NB4 (cell line): ENCODE results near the gene GNG7.
"Not testable (repeated sequence)": the region's sequence is repeated elsewhere in the genome, so short reads cannot be mapped to it uniquely, and the experiment has no call there.

Source experiments
- DNase-seq: peaks from one replicate; pipeline ENCODE4 v3.0.0; 2010; ENCODE audit warnings: low read depth
- H3K4me3 ChIP-seq: one replicate; pipeline ENCODE4 v1.5.1; 2011; ENCODE audit warnings: mild to moderate bottlenecking, low read depth, low read length, moderate library complexity
- MYC ChIP-seq: IDR thresholded peaks from 2 replicates; pipeline ENCODE4 v1.6.1; 2011; ENCODE audit warnings: low read depth, low read length
- POLR2A ChIP-seq: IDR thresholded peaks from 2 replicates; pipeline ENCODE4 v1.6.1; 2011; ENCODE audit warnings: mild to moderate bottlenecking; ENCODE audit not compliant: insufficient read length; ENCODE audit errors: extremely low read depth
- TF ChIP-seq, protein P1 (sequence below): IDR thresholded peaks from one replicate; pipeline ENCODE4 v1.5.1; 2012; ENCODE audit warnings: low read depth, low read length
- TF ChIP-seq, protein P2 (sequence below): IDR thresholded peaks from 2 replicates; pipeline ENCODE4 v1.6.1; 2011; ENCODE audit warnings: low read depth, low read length

The GNG7 gene

DNA sequence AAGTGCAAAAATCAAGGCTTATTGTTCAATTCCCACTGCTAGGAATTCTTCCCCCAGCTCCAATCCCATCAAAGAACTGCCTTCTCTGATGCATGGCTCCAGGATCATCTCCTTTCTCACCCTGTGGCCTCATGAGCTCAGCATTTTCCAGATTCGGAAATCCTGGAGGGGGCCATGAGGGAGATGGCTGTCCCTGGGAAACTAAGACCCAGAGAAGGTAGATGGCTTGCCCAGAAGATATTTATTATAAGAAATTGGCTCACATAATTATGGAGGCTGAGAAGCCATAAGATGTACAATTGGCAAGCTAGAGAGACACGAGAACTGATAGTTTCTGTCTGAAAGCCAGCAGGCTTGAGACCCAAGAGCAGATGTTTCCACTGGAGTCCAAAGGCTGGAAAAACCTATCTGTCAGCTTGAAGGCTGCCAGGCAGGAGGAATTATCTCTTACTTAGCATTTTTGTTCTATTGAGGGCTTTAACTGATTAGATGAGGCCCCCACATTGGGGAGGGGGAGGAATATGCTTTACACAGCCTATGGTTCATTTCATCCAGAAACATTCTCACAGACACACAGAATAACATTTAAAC is 168.0 kb downstream of the GNG7 start:
- no peak for DNase-seq
- no peak overlapping the region for H3K4me3 ChIP-seq
- TF ChIP-seq, protein P1, sequence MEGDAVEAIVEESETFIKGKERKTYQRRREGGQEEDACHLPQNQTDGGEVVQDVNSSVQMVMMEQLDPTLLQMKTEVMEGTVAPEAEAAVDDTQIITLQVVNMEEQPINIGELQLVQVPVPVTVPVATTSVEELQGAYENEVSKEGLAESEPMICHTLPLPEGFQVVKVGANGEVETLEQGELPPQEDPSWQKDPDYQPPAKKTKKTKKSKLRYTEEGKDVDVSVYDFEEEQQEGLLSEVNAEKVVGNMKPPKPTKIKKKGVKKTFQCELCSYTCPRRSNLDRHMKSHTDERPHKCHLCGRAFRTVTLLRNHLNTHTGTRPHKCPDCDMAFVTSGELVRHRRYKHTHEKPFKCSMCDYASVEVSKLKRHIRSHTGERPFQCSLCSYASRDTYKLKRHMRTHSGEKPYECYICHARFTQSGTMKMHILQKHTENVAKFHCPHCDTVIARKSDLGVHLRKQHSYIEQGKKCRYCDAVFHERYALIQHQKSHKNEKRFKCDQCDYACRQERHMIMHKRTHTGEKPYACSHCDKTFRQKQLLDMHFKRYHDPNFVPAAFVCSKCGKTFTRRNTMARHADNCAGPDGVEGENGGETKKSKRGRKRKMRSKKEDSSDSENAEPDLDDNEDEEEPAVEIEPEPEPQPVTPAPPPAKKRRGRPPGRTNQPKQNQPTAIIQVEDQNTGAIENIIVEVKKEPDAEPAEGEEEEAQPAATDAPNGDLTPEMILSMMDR, result no peak
- TF ChIP-seq MYC (no peak), POLR2A (no peak)
- TF ChIP-seq, protein P2, sequence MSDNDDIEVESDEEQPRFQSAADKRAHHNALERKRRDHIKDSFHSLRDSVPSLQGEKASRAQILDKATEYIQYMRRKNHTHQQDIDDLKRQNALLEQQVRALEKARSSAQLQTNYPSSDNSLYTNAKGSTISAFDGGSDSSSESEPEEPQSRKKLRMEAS, result no peak

DNA sequence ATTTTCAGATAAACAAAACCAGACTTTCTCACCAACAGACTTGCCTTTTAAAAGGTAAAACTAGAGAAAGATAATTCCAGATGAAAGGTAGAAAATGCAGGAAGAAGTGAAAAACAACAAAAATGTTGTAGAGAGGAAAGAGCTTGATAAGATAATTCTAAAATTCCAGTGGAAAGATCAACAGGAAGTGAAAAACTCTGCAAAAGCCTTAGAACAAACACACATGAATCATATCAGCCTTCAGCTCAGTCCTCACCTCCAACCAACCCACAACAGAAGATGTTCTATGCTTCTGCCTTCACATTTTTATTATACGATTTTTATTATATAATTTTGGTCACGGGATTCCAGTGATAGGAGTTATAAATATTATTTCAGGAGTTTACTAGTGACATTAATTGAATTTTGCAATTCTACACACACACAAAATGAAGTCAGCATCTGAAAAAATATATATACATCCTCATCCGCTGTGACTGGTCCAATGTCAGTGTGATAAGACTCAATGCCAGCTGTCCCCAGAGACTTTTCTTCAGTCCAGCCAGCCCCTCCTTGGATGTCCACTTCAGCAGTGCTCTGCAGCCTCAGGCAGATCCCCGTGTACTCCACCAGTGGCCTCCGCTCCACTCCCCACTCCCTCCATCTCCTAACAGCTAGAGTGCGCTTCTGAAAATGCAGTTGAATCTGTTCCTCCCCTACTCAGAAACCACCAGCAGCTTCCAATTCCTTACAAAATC is 168.6 kb downstream of the GNG7 start:
- TF ChIP-seq, protein P2, result no peak
- no peak for TF ChIP-seq POLR2A
- TF ChIP-seq, protein P1, result no peak
- TF ChIP-seq MYC, result no peak
- no peak for DNase-seq
- H3K4me3 ChIP-seq, result no peak overlapping the region

DNA sequence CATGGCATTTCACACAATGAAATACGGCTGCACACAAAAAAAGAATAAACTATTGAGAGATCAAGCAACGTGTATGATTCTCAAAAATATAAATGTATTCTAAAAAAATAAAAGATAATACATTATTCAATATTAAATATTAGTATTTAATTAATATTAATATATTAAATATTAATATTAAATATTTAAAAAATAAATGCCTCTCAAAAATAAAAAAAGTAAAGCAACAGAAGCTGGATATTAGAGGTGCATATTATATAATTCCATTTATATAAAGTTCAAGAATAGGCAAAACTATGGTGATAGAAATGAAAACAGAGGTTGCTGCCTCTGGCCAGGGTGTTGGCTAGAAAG is 169.4 kb downstream of the GNG7 start:
- no peak overlapping the region for H3K4me3 ChIP-seq
- no peak for DNase-seq
- TF ChIP-seq MYC, result no peak
- TF ChIP-seq, protein P2, result no peak
- TF ChIP-seq, protein P1, result no peak
- TF ChIP-seq POLR2A, result no peak

DNA sequence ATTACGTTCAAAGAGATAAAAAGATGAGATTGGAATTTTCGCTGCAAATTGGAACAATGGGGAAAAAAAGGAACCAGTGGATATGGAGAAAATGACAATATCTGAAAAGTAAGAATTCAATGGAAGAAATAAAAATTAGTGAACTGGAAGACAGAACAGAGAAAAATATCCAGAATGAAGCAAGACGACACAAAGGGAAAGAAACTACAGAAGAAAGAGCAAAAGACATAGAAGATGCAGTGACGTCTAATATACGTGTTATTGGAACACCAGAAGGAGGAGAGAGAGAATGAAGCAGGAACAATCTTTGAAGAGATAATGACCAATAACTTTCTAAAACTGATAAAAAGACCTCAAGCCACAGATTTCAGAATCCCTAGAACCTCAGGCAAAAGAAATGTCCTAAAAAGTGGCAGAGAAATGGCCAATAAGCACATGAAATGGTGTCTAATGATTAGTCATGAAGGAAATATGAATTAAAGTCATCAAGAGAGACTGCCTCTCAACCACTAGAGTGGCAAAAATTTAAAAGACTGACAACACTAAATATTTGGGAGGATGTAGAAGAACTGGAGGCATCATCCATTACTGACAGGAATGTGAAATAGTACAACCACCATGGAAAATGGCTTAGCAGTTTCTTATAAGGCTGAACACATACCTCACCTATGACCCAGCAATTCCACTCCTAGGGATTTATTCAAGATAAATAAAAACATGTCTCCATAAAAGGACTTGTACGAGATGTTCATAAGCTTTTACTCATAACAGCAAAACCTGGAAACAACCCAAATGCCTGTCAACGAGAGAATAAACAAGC is 170.0 kb downstream of the GNG7 start:
- no peak for DNase-seq
- H3K4me3 ChIP-seq, result no peak overlapping the region
- TF ChIP-seq MYC, result no peak
- TF ChIP-seq, protein P1, result no peak
- TF ChIP-seq, protein P2, result no peak
- TF ChIP-seq POLR2A, result no peak

DNA sequence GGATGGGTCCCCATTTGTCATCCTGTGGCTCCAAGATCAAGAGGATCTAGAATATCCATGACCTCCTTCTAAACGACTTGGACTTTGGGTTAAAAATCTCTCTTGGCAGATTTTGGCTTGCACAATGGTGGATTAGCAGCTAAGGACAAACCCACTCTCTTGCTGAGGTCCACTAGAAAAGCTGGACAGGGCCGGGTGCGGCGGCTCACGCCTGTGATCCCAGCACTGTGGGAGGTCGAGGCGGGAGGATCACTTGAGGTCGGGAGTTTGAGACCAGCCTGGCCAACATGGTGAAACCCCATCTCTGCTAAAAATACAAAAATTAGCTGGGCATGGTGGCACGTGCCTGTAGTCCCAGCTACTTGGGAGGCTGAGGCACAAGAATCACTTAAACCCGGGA is 172.6 kb downstream of the GNG7 start:
- not testable (repeated sequence) for DNase-seq, H3K4me3 ChIP-seq

DNA sequence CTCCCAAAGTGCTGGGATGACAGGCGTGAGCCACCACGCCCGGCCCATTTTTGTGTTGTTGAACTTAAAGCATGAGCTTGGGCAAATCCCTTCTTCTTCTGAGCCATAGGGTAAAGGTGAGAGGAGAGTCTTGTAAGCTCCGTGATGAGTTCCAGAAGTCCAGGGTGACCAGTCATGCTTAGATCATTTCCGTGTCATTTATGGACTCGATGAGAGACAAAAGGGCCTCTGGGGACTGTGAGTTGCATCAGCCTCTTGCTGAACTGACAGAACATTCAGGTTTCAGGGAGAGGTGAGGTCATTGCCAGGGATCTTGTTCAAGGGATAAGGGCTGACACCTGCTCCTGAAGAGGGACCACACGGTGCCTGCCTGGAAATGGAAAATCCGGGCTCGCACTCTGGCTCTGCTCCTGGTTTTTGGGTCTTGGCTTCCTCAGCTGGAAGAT is 173.0 kb downstream of the GNG7 start:
- TF ChIP-seq POLR2A (no peak), MYC (no peak)
- TF ChIP-seq, protein P1, result no peak
- TF ChIP-seq, protein P2, result no peak
- DNase-seq, result peak; percentile 91
- no peak overlapping the region for H3K4me3 ChIP-seq
